ENCODE measurements around the gene CNNM1. TPM values are rescaled to one million over a fixed set of nuclear protein-coding genes. Genes with fewer than 3 reads are reported as not detected.

The CNNM1 gene
- total and polyA plus RNA-seq, 9 of the 15 experiments (the other 6 are each of a cell fraction or from before 2014, with no cell fraction given) = not detected

DNA sequence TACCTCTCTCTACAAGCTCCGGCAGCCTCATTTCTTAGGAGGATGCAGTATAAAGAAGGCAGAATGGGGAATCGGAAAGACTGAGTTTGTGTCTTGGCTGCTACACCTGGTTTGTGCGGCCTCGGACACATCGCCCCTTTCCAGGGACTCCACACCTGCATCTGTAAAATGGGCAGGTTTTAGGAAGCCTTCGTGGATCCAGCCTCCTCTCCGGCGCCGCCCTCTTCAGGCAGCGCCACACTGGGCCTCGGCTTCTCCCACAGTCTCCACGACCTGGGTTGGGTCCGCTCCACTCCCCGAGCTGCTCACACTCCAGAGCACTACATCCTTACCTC, 100.9 kb downstream of the CNNM1 start (continued):
- TF ChIP-seq BRD4 (IDR thresholded peaks at IDR 0.05) (0 out of 2 replicates have a peak, but pooled peaks have one; percentile 6), DNMT1 (IDR thresholded peaks at IDR 0.05) (no peak), NUFIP1 (IDR thresholded peaks at IDR 0.05; ENCODE audit: partially characterized antibody) (no peak), GATA2 (CRISPR knock-in tag; IDR thresholded peaks at IDR 0.05) (0 out of 2 replicates have a peak, but pooled peaks have one; percentile 7), ZNF282 (CRISPR knock-in tag; IDR thresholded peaks at IDR 0.05) (no peak), POLR2AphosphoS5 (IDR thresholded peaks at IDR 0.05; ENCODE audit: control insufficient read depth, insufficient read depth, low read depth, low read length) (no peak), SRSF3 (IDR thresholded peaks at IDR 0.05; ENCODE audit: insufficient read depth, low read length) (0 out of 2 replicates have a peak, but pooled peaks have one; percentile 60), FOXA1 (IDR thresholded peaks at IDR 0.05; ENCODE audit: borderline replicate concordance) (no peak), SMARCB1 (IDR thresholded peaks at IDR 0.05; ENCODE audit: insufficient read length, low read depth) (peak; percentile 55), CHD1 (IDR thresholded peaks at IDR 0.05; ENCODE audit: low read length) (peak; percentile 79), KAT2B (IDR thresholded peaks at IDR 0.05; ENCODE audit: low read depth, low read length) (no peak), RBM25 (IDR thresholded peaks at IDR 0.05; ENCODE audit: low read depth, low read length, severe bottlenecking) (peak; percentile 79)
- TF ChIP-seq, protein P1, sequence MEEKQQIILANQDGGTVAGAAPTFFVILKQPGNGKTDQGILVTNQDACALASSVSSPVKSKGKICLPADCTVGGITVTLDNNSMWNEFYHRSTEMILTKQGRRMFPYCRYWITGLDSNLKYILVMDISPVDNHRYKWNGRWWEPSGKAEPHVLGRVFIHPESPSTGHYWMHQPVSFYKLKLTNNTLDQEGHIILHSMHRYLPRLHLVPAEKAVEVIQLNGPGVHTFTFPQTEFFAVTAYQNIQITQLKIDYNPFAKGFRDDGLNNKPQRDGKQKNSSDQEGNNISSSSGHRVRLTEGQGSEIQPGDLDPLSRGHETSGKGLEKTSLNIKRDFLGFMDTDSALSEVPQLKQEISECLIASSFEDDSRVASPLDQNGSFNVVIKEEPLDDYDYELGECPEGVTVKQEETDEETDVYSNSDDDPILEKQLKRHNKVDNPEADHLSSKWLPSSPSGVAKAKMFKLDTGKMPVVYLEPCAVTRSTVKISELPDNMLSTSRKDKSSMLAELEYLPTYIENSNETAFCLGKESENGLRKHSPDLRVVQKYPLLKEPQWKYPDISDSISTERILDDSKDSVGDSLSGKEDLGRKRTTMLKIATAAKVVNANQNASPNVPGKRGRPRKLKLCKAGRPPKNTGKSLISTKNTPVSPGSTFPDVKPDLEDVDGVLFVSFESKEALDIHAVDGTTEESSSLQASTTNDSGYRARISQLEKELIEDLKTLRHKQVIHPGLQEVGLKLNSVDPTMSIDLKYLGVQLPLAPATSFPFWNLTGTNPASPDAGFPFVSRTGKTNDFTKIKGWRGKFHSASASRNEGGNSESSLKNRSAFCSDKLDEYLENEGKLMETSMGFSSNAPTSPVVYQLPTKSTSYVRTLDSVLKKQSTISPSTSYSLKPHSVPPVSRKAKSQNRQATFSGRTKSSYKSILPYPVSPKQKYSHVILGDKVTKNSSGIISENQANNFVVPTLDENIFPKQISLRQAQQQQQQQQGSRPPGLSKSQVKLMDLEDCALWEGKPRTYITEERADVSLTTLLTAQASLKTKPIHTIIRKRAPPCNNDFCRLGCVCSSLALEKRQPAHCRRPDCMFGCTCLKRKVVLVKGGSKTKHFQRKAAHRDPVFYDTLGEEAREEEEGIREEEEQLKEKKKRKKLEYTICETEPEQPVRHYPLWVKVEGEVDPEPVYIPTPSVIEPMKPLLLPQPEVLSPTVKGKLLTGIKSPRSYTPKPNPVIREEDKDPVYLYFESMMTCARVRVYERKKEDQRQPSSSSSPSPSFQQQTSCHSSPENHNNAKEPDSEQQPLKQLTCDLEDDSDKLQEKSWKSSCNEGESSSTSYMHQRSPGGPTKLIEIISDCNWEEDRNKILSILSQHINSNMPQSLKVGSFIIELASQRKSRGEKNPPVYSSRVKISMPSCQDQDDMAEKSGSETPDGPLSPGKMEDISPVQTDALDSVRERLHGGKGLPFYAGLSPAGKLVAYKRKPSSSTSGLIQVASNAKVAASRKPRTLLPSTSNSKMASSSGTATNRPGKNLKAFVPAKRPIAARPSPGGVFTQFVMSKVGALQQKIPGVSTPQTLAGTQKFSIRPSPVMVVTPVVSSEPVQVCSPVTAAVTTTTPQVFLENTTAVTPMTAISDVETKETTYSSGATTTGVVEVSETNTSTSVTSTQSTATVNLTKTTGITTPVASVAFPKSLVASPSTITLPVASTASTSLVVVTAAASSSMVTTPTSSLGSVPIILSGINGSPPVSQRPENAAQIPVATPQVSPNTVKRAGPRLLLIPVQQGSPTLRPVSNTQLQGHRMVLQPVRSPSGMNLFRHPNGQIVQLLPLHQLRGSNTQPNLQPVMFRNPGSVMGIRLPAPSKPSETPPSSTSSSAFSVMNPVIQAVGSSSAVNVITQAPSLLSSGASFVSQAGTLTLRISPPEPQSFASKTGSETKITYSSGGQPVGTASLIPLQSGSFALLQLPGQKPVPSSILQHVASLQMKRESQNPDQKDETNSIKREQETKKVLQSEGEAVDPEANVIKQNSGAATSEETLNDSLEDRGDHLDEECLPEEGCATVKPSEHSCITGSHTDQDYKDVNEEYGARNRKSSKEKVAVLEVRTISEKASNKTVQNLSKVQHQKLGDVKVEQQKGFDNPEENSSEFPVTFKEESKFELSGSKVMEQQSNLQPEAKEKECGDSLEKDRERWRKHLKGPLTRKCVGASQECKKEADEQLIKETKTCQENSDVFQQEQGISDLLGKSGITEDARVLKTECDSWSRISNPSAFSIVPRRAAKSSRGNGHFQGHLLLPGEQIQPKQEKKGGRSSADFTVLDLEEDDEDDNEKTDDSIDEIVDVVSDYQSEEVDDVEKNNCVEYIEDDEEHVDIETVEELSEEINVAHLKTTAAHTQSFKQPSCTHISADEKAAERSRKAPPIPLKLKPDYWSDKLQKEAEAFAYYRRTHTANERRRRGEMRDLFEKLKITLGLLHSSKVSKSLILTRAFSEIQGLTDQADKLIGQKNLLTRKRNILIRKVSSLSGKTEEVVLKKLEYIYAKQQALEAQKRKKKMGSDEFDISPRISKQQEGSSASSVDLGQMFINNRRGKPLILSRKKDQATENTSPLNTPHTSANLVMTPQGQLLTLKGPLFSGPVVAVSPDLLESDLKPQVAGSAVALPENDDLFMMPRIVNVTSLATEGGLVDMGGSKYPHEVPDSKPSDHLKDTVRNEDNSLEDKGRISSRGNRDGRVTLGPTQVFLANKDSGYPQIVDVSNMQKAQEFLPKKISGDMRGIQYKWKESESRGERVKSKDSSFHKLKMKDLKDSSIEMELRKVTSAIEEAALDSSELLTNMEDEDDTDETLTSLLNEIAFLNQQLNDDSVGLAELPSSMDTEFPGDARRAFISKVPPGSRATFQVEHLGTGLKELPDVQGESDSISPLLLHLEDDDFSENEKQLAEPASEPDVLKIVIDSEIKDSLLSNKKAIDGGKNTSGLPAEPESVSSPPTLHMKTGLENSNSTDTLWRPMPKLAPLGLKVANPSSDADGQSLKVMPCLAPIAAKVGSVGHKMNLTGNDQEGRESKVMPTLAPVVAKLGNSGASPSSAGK (IDR thresholded peaks at IDR 0.05) = no peak
- TF ChIP-seq, protein P2, sequence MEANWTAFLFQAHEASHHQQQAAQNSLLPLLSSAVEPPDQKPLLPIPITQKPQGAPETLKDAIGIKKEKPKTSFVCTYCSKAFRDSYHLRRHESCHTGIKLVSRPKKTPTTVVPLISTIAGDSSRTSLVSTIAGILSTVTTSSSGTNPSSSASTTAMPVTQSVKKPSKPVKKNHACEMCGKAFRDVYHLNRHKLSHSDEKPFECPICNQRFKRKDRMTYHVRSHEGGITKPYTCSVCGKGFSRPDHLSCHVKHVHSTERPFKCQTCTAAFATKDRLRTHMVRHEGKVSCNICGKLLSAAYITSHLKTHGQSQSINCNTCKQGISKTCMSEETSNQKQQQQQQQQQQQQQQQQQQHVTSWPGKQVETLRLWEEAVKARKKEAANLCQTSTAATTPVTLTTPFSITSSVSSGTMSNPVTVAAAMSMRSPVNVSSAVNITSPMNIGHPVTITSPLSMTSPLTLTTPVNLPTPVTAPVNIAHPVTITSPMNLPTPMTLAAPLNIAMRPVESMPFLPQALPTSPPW (CRISPR knock-in tag; IDR thresholded peaks at IDR 0.05) = peak; percentile 6; the same call in 1 of the 2 replicates
- TF ChIP-seq, protein P3, sequence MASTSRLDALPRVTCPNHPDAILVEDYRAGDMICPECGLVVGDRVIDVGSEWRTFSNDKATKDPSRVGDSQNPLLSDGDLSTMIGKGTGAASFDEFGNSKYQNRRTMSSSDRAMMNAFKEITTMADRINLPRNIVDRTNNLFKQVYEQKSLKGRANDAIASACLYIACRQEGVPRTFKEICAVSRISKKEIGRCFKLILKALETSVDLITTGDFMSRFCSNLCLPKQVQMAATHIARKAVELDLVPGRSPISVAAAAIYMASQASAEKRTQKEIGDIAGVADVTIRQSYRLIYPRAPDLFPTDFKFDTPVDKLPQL (IDR thresholded peaks at IDR 0.05; ENCODE audit: extremely low read depth, insufficient read length) = no peak
